Retina (tissue), 1 donor: ENCODE measurements around the gene PPT2.

Source experiments
- DNase-seq: peaks from one replicate; pipeline ENCODE4 v3.0.0-alpha.2; 2016

PPT2 gene, protein sequence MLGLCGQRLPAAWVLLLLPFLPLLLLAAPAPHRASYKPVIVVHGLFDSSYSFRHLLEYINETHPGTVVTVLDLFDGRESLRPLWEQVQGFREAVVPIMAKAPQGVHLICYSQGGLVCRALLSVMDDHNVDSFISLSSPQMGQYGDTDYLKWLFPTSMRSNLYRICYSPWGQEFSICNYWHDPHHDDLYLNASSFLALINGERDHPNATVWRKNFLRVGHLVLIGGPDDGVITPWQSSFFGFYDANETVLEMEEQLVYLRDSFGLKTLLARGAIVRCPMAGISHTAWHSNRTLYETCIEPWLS

GRCh38 chr6:32153564-32154513 is at the start of gene PPT2:
TSS of gene PPT2 (plus strand) at chr6:32154141. CDS start at chr6:32154595, 454 bp downstream.
- peak; percentile 93 for DNase-seq

DNA sequence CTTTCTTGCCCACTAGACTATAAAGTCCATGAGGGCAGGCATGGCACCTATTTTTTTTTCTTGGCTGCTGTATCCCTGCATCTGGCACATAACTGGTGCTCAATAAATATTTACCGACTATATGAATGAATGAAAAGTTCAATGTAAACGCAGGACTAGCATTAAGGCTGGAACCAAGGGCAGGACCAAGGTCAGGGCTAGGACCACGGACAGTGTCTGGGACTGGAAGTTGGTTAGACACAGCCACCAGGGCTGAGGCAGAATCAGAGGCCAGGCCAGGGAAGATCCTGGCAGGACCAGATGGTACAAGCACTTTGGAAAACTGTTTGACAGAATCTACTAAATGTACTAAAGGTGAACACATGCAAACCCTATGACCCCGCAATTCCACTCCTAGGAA is 48.5 kb upstream of the PPT2 start:
- no peak for DNase-seq

DNA sequence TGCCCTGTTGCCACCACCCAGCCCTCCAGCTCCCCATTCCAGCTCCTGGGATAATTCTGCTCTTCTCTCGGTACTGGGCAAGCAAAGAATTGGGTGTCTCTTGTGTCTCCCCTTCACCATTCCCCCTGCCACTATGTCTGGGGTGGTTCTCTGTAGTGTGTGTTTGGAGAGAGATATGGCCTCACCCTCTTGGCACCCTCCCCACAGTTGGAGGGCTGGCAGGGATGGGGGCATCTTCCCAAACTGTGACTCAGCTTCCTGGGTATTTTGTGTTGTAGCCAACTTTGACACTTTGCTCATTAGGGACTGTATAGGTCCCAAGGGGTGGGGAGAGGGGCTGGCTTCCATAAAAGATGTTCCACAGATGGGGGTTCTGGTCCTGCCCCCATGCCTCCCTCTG is 46.5 kb upstream of the PPT2 start:
- no peak for DNase-seq

DNA sequence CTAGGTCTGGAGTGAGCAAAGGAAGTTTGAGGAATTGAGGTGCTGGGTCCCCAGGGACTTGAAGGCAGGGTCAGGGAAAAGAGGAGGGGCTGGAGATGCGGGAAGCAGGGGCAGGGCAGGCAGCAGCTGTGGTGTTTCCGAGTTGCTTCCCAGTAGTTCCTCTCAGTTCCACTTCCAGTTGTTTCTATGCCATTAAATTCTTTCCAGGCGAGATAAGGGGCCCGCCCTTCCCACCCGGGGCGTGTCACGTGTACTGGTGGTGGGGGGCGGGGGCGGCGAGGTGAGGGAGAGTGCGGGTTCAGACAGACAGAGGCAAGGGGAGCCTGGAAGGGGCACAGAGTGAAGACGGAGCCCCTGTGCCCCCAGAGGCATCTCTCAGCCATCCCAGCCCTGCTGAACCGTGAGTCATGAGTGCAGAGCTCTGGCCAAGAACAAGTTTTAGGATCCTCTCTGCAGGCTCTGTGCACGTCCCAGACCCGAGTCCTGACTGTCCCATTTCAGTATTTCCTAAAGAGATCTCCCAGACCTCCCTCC is 45.8 kb upstream of the PPT2 start:
- no peak for DNase-seq

DNA sequence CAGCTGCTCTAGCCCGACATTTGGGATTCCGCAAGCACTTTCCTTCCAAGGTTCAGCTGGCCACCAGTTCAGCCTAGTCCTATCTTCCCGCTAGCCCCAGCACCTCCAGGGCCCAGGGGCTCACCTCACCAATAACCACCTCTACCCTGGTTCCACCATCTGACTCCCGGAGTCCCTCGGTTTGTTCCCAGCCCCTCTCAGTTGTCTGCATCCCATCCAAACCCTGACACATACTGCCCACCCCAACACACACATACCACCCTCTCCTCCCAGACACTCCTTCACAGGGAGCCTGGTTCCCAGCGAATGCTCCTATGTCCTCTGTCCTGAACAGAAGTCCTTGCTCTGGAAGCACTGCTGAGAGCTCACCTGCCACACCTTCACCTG is 45.2 kb upstream of the PPT2 start:
- peak; percentile 23 for DNase-seq

GRCh38 chr6:32109114-32109764 is 44.7 kb upstream of the PPT2 start, which contains the start of gene TNXB:
TSS of gene TNXB (minus strand) at chr6:32109338. CDS start at chr6:32098198, 11,140 bp downstream.
- no peak for DNase-seq

GRCh38 chr6:32109765-32110160 is 44.2 kb upstream of the PPT2 start:
- DNase-seq = no peak

- no peak for DNase-seq
Observed at GRCh38 chr6:32110632-32111031, 43.3 kb upstream of the PPT2 start.

GRCh38 chr6:32111424-32112066 is 42.4 kb upstream of the PPT2 start:
- DNase-seq = no peak

GRCh38 chr6:32112431-32112980 is 41.4 kb upstream of the PPT2 start:
- no peak for DNase-seq

DNA sequence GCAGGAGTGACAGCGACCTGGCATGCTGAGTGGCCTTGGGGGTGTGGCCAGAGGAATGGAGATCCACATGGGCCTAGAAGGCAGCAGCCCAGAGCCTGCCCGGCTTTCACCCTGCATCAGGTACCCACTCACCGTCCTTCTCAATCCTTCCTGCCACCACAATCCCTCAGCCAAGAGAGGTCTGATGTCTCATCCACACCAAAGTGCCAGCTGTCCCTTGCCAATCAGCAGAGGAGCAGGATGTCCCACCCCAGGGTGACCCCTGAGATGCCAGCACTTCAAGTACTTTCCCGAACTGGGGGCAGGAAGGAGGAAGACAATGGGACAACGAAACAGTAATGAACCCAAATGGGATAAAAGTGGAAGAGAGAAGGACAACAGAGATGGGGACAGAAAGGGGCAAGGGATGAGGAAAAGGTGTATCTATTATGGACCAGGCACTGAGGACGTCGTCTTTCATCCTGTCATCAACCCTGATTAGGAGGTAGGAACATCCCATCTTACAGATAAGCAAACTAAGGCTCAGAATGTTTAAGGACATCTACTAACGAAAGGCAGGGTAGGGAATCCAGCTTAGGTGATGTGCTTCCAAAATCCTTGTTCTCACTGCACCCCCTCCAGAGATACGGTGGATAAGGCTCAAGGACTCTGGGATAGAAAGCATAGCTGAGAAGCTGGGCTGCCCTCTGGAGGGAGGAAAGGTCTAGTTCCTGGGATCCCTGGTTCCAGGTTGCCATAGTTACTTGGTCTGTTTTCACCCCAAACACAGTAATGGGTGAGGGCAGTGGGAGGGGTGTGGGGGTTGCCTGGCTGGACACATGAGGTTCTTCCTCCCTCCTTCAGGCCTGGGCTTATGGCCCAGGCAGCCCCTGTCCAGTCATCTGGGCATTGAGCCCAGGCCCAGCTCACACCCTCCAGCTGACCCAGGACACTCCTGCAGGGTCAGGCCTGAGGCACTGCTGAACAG is 40.3 kb upstream of the PPT2 start:
- no peak for DNase-seq

DNA sequence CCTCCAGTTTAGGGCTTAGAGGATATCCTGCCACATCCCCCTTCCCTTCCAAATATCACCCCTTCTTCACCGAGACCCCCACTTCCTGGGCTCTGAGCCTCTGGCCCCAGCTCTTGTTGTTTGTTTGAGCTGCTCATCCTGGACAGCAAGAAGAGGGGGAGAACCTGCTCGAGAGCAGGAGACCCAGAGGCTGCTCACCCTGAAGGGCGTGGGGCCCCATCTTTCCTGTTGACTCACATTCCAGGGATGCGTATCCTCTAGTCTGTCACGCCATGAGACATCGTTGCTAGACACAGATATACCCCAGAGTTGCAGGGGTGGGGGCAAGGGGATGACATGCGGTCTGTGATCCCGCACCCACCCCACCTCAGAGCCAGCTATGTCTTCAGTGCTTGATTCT is 39.1 kb upstream of the PPT2 start:
- DNase-seq = no peak

GRCh38 chr6:32115623-32116022 is 38.3 kb upstream of the PPT2 start:
- DNase-seq = no peak

DNA sequence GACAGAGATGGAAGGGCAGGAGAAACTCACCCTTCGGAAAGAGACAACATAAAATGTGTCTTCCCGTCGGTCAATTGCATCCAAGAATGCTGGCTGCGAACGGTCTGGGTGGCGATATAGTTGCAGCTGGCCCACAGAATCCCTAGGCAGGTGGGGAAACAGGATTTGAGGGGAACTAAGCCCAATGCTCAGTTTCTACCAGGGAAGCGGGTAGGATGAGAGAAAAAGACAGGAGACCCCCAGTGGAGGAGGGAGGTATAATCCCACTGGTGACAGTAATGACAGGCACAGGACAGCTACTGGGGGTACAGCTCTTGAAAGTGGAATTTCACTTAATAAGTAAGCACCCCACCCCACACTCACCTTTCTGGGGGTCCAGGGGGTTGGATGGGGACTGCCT is 37.3 kb upstream of the PPT2 start:
- DNase-seq = no peak

DNA sequence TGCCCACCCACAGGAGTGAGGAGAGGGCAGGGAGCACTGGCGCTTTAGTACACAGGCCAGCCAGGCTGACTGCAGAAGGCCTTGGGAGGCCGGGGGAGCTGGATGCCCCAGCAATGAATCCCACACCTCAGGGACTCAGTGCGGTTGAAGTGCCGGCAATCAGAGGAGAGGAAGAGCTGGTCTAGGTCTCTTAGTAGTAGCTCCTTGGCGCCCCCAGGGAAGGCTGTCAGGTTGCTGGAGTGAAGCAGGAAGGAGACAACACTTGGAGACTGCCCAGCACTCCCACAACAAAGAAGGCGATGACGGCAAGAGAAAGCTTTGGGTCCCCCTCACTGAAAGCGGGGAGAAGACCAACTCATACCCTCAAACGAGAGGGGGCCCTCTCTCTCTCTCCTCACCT is 36.5 kb upstream of the PPT2 start:
- DNase-seq = no peak

DNA sequence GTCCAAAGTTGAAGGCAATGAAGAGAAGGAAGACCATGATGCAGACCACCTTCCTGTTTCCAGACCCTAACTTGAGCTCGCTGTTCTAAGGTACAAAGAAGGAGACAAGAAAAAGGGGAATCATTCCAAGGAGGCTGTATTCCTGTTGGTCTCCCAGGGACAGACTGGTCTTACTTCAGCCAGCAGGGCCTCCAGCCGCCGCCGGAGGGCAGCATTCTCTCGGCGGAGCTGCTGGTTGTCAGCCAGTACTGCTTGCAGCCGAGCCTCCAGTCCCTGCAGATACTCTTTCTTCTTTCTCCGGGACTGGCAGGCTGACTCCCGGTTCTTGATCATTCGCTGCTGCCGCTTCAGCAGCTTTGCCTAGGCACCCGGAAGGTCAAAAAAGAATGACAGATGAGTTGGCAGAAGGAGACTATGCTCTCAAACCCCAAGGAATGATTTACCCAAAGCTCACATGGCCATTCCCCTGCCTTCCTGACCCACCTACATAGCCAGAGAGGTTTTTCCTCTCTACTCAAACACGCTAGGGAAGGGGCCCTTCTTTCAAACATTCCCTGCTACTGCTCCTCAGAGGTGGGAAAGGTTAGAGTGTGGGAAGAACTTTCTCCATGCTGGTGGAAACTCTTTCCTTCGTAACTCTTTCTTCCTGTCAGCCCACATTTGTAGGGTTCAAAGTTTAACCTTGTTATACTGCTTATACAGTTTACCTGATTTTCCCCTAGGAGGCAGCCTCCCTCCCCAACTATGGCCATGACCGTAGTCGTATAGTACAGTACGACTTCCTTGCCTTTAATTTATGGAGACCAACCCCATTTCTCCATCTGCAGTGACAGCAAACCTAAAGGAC is 34.9 kb upstream of the PPT2 start:
- peak; percentile 70 for DNase-seq

- no peak for DNase-seq
Observed at GRCh38 chr6:32120573-32121059, 33.3 kb upstream of the PPT2 start.

DNA sequence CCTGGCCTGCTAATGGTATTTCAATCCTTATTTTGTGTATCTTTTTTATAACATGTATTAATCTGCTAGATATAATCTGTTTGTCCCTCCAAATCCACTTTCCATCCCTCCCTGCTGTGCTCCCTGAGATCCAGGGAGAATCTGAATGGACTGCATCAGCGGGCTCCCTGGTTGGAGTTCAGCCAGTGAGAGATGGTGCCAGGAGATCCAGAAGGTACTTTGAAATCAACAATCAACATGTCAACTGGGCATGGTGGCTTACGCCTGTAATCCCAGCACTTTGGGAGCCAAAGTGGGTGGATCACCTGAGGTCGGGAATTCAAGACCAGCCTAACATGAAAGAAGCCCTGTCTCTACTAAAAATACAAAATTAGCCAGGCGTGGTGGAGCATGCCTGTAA is 30.3 kb upstream of the PPT2 start:
- no peak for DNase-seq

GRCh38 chr6:32126880-32127279 is 27.1 kb upstream of the PPT2 start:
- DNase-seq = no peak

- no peak for DNase-seq
Observed at GRCh38 chr6:32127409-32127716, 26.6 kb upstream of the PPT2 start.
